ENCODE data around the gene ADAMTS3.
A peak's percentile ranks its signal among the peaks of the same experiment; 100 is the strongest.
"Not testable (repeated sequence)": the region's sequence is repeated elsewhere in the genome, so short reads cannot be mapped to it uniquely, and the experiment has no call there.

The ADAMTS3 gene

GRCh38 chr4:72467633-72468032 lies 101.4 kb downstream of the ADAMTS3 start:
- DNase-seq, result no peak

DNA sequence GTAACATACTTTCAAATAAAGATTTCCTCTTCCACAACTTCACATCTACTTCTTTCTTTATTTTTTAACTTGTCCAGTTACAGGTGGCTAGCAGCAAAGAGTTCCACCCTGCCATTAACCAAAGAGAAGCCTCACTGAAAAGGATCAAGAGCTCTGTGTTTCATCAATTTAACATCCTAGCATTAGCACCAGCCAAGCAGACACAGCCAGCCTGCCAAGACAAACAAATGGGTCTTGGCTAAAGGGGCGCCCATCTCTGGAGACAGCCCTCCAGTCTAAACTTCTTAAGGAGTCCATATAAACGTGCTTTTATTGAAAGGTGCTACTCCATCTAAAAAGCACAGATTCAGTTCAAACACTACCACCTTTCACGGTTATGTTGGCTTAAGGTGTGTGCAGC lies 105.3 kb downstream of the ADAMTS3 start:
- no peak for DNase-seq

GRCh38 chr4:72457158-72457557 lies 111.9 kb downstream of the ADAMTS3 start:
- DNase-seq, result no peak

GRCh38 chr4:72451349-72451748 lies 117.7 kb downstream of the ADAMTS3 start:
- no peak for DNase-seq

DNA sequence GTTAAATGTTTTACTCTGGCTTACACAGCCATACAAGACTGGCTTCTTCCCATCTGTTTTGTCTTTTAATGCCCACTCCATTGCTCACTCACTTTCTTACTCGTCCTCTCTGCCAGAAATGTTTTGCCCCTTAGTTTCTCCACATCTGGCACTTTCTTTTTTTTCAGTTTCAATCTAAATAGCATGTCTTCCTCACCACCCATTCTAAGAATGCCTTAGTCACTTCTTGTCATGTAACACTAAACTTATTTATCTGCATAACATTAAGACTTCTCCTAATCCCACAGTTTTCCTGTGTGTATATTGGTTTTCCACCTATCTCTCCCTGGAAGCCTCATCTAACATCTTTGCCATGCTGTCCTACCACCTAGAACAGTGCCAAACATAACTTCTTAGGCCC lies 119.3 kb downstream of the ADAMTS3 start:
- DNase-seq, result no peak

GRCh38 chr4:72448231-72448630 lies 120.8 kb downstream of the ADAMTS3 start:
- no peak for DNase-seq

DNA sequence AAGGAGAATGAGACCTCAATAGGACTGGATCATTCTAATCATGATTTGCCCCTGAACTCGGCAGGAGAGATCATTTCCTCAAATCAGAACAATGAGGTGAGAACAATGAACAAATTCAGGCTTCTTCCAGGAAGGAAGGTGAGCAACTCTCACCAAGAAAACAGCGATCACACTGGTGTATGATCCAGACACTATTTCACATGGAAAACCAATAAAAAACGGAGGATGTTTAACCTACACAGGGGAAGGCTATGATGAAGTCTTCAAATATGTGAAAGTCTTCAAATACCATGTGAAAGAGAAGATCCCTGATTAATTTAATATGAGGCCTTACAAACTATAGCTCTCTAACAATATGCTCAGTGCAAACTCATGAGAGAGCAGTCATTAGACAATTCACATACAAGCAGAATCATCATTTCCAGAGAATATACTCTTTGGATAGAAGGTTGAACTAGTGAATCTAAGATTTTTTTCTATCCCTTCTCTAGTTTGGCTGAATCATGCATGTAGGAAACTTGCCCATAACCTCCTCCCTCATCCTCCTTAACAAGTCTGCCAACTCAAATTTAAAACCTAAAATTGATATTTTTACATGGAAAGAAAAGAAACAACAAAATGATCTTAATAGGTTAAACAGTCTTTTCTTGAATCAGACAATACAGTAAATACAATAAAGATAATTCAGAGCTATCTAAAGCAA lies 122.5 kb downstream of the ADAMTS3 start:
- DNase-seq, result no peak

DNA sequence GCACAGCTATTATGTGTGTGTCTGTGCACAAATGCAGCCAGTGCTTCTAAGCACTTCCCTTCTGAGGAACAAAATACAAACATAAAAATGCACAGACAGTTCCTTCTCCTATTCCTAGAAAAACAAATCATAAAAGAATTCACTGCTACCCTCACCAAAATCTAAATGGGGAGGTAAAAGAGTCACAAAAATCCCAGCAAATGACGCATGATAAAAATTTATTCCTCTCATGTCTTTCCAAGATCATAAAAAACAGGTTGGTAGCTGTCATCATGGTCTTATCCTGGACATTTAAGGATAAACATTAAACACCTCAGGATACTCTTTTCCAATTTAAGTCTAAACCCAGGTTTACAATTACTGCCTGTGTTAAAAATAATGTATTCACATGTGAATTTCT lies 124.9 kb downstream of the ADAMTS3 start:
- no peak for DNase-seq

DNA sequence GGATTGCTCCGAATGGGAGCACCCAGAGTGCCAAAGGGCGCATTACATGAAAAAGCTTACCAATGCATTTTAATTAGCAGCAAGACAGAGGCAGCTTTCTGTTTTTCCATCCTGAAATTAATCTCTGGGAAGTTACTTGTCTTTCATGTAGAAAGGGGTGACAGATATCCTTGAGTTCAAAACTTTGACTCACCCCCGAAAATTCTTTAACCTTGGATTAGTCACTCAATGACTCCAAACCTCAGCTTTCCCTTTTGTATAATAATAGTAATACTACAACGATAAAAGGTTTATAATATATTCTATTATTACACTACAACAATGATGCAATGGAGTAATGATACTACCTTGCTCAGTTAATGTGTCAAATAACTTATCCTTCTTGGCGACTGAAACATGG lies 126.3 kb downstream of the ADAMTS3 start:
- no peak for DNase-seq

DNA sequence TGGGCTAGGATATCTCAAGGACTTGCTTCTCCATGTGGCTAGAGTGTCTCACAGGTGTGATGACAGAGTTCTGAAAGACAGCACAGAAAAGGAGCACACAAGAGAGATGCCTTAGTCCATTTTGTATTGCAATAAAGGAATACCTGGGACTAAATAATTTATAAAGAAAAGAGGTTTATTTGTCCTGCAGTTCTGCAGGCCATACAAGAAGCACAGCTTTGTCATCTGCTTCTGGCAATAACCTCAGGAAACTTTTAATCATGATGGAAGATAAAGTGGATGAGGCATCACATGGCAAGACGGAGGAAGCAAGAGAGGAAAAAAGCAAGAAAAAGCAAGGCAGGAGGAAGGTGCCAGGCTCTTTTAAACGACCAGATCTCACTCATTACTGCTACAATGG lies 126.9 kb downstream of the ADAMTS3 start:
- no peak for DNase-seq

DNA sequence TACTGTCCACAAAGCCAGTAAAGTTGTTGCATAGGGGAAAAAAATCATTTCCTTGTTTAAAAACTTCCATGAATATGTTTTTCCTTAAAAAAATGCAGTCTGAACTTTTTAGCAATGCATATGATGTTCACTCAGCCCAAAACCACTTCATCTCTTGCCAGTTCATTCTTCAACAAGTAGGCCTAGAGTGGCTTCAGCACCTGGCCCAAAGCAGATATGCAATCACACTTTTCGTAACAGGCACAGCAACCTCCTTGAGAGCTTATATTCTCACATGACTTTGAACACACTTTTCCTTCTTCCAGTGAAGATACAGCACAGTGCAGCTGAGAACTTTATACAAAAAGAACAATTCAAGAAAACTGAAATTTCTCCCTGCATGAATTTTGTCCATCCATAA lies 128.6 kb downstream of the ADAMTS3 start:
- DNase-seq, result no peak

DNA sequence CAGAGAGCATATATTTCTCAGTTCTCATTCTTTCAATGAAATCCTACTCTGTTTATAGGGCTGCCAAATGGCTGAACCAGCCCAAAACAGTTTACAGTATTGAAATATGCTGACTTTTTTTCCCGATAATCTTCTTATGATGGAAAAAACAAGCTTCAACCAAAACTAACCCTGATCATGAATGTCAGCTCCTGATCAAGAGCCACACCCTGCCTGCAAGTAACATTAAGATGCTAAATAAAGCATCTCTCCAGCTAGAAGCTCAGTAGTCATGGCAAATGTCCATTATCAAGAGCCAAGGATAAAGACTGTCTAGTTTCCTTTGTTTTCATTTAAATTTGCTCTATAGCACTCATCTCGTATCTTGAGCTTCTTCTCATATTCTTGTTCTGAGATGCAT lies 136.0 kb downstream of the ADAMTS3 start:
- DNase-seq, result no peak

- DNase-seq, result peak in 1 of 2 donors; percentile 3
Measured at GRCh38 chr4:72432282-72432681, 136.7 kb downstream of the ADAMTS3 start.

- no peak for DNase-seq
Measured at GRCh38 chr4:72430988-72431387, 138.0 kb downstream of the ADAMTS3 start.

DNA sequence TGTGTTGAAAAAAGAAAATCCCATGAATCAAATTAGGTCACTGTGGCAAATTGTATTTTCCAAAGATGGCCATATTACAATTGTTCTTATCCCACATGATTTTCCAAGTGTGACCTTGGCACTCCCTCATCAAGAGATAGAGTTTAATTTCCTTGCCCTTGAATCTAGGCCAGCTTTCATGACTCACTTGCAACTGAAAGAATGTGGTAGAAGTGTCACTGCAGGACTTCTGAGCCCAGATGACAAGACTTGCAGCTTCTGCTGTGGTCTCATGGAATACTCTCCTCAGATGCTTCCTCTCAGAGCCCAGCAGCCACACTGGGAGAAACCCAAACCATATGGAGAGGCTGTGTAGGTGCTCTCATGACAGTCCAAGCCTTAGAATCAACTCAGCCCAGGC lies 139.0 kb downstream of the ADAMTS3 start:
- no peak for DNase-seq

DNA sequence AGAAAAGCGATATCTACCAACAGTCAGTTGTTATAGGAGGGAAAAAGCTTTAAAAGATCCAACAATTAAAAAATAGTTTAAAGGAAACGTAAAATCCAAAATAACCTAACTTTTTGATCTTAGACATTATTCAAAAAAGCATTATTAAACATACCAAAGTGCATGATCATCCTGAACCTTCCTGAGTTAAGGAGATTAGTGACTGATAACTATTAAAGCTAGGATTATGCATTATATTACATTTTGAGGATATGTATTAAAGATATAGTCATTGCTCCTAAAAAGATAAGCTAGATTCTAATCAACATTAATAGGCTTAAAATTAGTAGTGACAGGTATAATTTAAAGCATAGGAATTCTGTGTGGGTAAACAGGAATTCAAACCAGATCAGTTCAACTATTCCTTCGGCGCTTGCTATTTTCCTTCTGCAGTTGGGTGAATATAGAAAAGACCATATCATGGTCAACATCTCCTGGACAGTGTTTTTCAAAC lies 139.6 kb downstream of the ADAMTS3 start:
- DNase-seq, result no peak

GRCh38 chr4:72427057-72427456 lies 142.0 kb downstream of the ADAMTS3 start:
- DNase-seq, result no peak

GRCh38 chr4:72425908-72426307 lies 143.1 kb downstream of the ADAMTS3 start:
- not testable (repeated sequence) for DNase-seq

GRCh38 chr4:72424006-72424405 lies 145.0 kb downstream of the ADAMTS3 start:
- no peak for DNase-seq

- no peak for DNase-seq
Measured at GRCh38 chr4:72422416-72422815, 146.6 kb downstream of the ADAMTS3 start.

GRCh38 chr4:72418458-72418857 lies 150.6 kb downstream of the ADAMTS3 start:
- DNase-seq, result peak; percentile 1 to 4

- DNase-seq, result no peak
Measured at GRCh38 chr4:72410158-72410557, 158.9 kb downstream of the ADAMTS3 start.

DNA sequence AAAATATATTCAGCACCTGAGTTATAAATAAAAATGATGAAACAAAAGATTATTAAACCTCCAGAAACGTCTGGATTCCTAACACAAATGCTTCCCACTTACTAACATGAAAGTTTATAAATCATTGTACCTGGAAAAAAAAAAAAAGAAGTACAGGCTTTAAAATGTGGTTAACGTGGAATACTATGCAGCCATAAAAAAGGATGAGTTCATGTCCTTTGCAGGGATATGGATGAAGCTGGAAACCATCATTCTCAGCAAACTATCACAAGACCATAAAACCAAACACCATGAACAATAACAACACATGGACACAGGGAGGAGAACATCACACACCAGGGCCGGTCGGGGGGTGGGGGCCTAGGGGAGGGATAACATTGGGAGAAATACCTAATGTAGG lies 160.5 kb downstream of the ADAMTS3 start:
- DNase-seq, result no peak

- DNase-seq, result no peak
Measured at GRCh38 chr4:72405417-72405816, 163.6 kb downstream of the ADAMTS3 start.

DNA sequence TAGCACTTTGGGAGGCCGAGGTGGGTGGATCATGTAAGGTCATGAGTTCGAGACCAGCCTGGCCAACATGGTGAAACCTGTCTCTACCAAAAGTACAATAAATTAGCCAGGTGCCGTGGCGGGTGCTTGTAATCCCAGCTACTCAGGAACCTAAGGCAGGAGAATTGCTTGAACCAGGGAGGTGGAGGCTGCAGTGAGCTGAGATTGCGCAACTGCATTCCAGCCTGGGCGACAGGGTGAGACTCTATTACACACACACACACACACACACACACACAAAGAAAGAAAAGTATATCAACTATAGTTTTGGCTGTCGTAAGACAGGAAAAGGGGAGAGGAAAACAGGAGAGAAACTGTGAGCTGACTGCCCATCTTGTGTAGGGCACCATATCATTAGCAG lies 171.7 kb downstream of the ADAMTS3 start:
- no peak for DNase-seq
